Esophagus squamous epithelium (tissue), 4 donors: ENCODE results near the gene GCLC.

Experiments used
- POLR2A ChIP-seq, 4 donors: fragments of 450-650 bp; IDR thresholded peaks; one replicate each; pipeline ENCODE4 v1.6.1; 2017; ENCODE audit warnings: antibody characterized with exemption in 4 of 4, mild to moderate bottlenecking in 4 of 4, moderate library complexity in 3 of 4
- TF ChIP-seq, protein P1 (sequence below), 6 experiments: fragments of 450-650 bp in 4 of 6; fragments of 200-600 bp in 2 of 6; sonication (generic) in 2 of 6; IDR thresholded peaks; one replicate each; pipeline ENCODE4 v1.5.1; 2016 to 2019; ENCODE audit warnings: antibody characterized with exemption in 6 of 6, mild to moderate bottlenecking in 4 of 6, moderate library complexity in 4 of 6

DNA sequence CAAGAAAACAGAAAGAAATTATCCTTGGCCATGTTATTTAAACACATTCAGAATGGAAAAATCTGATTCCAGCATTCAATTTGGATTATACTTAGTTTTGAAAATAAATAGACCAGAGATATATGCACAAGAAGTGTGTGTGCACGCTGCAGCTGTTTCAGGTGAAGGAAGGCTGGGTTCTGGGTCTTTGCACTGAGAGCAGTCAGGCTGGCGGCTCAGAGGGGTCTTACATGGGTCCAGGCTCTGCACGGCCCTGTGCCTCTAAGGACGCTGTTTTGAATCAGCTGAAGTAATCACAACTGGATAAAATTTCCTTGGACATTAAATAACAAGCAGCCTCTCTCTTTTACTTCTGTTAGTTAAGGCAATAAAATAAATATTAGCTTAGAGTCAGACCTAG, 31.8 kb downstream of the GCLC start:
- no peak for TF ChIP-seq POLR2A (IDR thresholded peaks at IDR 0.05)
- TF ChIP-seq, protein P1, sequence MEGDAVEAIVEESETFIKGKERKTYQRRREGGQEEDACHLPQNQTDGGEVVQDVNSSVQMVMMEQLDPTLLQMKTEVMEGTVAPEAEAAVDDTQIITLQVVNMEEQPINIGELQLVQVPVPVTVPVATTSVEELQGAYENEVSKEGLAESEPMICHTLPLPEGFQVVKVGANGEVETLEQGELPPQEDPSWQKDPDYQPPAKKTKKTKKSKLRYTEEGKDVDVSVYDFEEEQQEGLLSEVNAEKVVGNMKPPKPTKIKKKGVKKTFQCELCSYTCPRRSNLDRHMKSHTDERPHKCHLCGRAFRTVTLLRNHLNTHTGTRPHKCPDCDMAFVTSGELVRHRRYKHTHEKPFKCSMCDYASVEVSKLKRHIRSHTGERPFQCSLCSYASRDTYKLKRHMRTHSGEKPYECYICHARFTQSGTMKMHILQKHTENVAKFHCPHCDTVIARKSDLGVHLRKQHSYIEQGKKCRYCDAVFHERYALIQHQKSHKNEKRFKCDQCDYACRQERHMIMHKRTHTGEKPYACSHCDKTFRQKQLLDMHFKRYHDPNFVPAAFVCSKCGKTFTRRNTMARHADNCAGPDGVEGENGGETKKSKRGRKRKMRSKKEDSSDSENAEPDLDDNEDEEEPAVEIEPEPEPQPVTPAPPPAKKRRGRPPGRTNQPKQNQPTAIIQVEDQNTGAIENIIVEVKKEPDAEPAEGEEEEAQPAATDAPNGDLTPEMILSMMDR (IDR thresholded peaks at IDR 0.05), result no peak
